Activated naive CD8-positive, alpha-beta T cell treated with anti-CD3 and anti-CD28 coated beads, Interleukin-2, amount 10 ng/mL, durations not matched to agents 7 days and 5 days (primary cell): ENCODE results near the gene UCP1. TPM values are rescaled to one million over a fixed set of nuclear protein-coding genes. Genes with fewer than 3 reads are reported as not detected.

Source experiments
- ATAC-seq: fragments of 150-1000 bp; cut with Tn5 transposase; one replicate; pipeline ENCODE4 v1.10.0; 2021; ENCODE audit warnings: low read depth, moderate library complexity
- POLR2A ChIA-PET: fragments of 350-600 bp; sonication (Branson Sonifier 250); formaldehyde crosslinking; loops from one replicate; lab custom pipeline; 2021; ENCODE audit warnings: antibody characterized with exemption; lab: Charles Lee
- DNase-seq: peaks from one replicate; pipeline ENCODE4 v3.0.0; 2021
- H3K27ac Mint-ChIP-seq: one replicate; pipeline ENCODE4 v1.8.0; 2022; ENCODE audit warnings: mild to moderate bottlenecking, mixed read lengths
- H3K27me3 Mint-ChIP-seq: one replicate; pipeline ENCODE4 v1.8.0; 2022; ENCODE audit warnings: mild to moderate bottlenecking, moderate library complexity, mixed read lengths
- H3K36me3 Mint-ChIP-seq: one replicate; pipeline ENCODE4 v1.8.0; 2021; ENCODE audit warnings: mild to moderate bottlenecking, mixed read lengths
- H3K4me1 Mint-ChIP-seq: one replicate; pipeline ENCODE4 v1.8.0; 2021; ENCODE audit warnings: mixed read lengths
- H3K4me3 Mint-ChIP-seq: one replicate; pipeline ENCODE4 v1.8.0; 2022; ENCODE audit warnings: mild to moderate bottlenecking, moderate library complexity, mixed read lengths
- H3K9me3 Mint-ChIP-seq: one replicate; pipeline ENCODE4 v1.8.0; 2021; ENCODE audit warnings: mixed read lengths
- total RNA-seq, 2 experiments: library from RNA; stranded (reverse); gene quantifications; one replicate each; pipeline ENCODE4 v1.2.3, GENCODE V29; 2021

The UCP1 gene
- not detected for total RNA-seq

- DNase-seq (peak; percentile 33), ATAC-seq (peak; percentile 33)
- POLR2A ChIA-PET = no interaction called here
- Mint-ChIP-seq H3K4me3 (peak within 1 kb of the TSS; percentile 60), H3K36me3 (no peaks in the 10 kb centered on the region), H3K27ac (no peak within 1 kb of the TSS), H3K9me3 (peaks cover 2% of the 10 kb centered on the region), H3K4me1 (peaks cover 10% of the 10 kb centered on the region), H3K27me3 (peaks cover 59% of the 10 kb centered on the region)
These were observed at the start of gene UCP1 for GRCh38 chr4:140568507-140569306. TSS of gene UCP1 (minus strand) at chr4:140568961. CDS start at chr4:140568729, 232 bp downstream.

- H3K4me1 Mint-ChIP-seq = no peaks in the 10 kb centered on the region
- no peaks in the 10 kb centered on the region for H3K9me3 Mint-ChIP-seq
- peaks cover 20% of the 10 kb centered on the region for H3K27me3 Mint-ChIP-seq
- no peak overlapping the region for H3K27ac Mint-ChIP-seq
- no peak overlapping the region for H3K4me3 Mint-ChIP-seq
- ATAC-seq = no peak
- POLR2A ChIA-PET = no interaction called here
- no peaks in the 10 kb centered on the region for H3K36me3 Mint-ChIP-seq
- no peak for DNase-seq
These were observed 48.9 kb upstream of the UCP1 start for GRCh38 chr4:140617499-140618248.

- DNase-seq (no peak), ATAC-seq (no peak)
- H3K4me3 Mint-ChIP-seq = no peak overlapping the region
- H3K9me3 Mint-ChIP-seq = no peaks in the 10 kb centered on the region
- H3K27me3 Mint-ChIP-seq = peaks cover 15% of the 10 kb centered on the region
- POLR2A ChIA-PET = no interaction called here
- no peaks in the 10 kb centered on the region for H3K36me3 Mint-ChIP-seq
- H3K4me1 Mint-ChIP-seq = no peaks in the 10 kb centered on the region
- H3K27ac Mint-ChIP-seq = no peak overlapping the region
These were observed 46.7 kb upstream of the UCP1 start for GRCh38 chr4:140615451-140615850.

GRCh38 chr4:140612357-140612756 lies 43.6 kb upstream of the UCP1 start:
- Mint-ChIP-seq H3K9me3 (no peaks in the 10 kb centered on the region), H3K4me3 (no peak overlapping the region), H3K27me3 (peaks cover 9% of the 10 kb centered on the region), H3K27ac (no peak overlapping the region), H3K36me3 (no peaks in the 10 kb centered on the region), H3K4me1 (peaks cover 3% of the 10 kb centered on the region)
- DNase-seq (no peak), ATAC-seq (no peak)
- POLR2A ChIA-PET = no interaction called here

GRCh38 chr4:140611854-140612253 lies 43.1 kb upstream of the UCP1 start:
- Mint-ChIP-seq H3K4me3 (no peak overlapping the region), H3K4me1 (peaks cover 3% of the 10 kb centered on the region), H3K27me3 (peaks cover 9% of the 10 kb centered on the region), H3K9me3 (no peaks in the 10 kb centered on the region), H3K27ac (no peak overlapping the region), H3K36me3 (no peaks in the 10 kb centered on the region)
- POLR2A ChIA-PET = no interaction called here
- no peak for DNase-seq
- ATAC-seq = no peak

- H3K4me1 Mint-ChIP-seq = peaks cover 3% of the 10 kb centered on the region
- no peak overlapping the region for H3K4me3 Mint-ChIP-seq
- H3K27ac Mint-ChIP-seq = no peak overlapping the region
- ATAC-seq (no peak), DNase-seq (no peak)
- no peaks in the 10 kb centered on the region for H3K9me3 Mint-ChIP-seq
- H3K36me3 Mint-ChIP-seq = no peaks in the 10 kb centered on the region
- H3K27me3 Mint-ChIP-seq = peaks cover 11% of the 10 kb centered on the region
- POLR2A ChIA-PET = interaction anchor here (0.7 kb wide), 1 partner anchor 282 kb away, joined by 3 read pairs; no protein-coding TSS in a partner anchor
These were observed 41.0 kb upstream of the UCP1 start for GRCh38 chr4:140609548-140610425.

GRCh38 chr4:140607852-140608251 lies 39.1 kb upstream of the UCP1 start:
- ATAC-seq (no peak), DNase-seq (no peak)
- Mint-ChIP-seq H3K27me3 (peaks cover 10% of the 10 kb centered on the region), H3K9me3 (no peaks in the 10 kb centered on the region), H3K4me1 (peaks cover 3% of the 10 kb centered on the region), H3K36me3 (no peaks in the 10 kb centered on the region), H3K27ac (no peak overlapping the region), H3K4me3 (no peak overlapping the region)
- POLR2A ChIA-PET = no interaction called here

- Mint-ChIP-seq H3K4me1 (no peaks in the 10 kb centered on the region), H3K36me3 (no peaks in the 10 kb centered on the region), H3K27ac (no peak overlapping the region), H3K27me3 (peaks cover 5% of the 10 kb centered on the region), H3K4me3 (no peak overlapping the region), H3K9me3 (no peaks in the 10 kb centered on the region)
- POLR2A ChIA-PET = no interaction called here
- DNase-seq (no peak), ATAC-seq (no peak)
These were observed 35.8 kb upstream of the UCP1 start for GRCh38 chr4:140604544-140604943.

- ATAC-seq (no peak), DNase-seq (no peak)
- no peaks in the 10 kb centered on the region for H3K36me3 Mint-ChIP-seq
- H3K9me3 Mint-ChIP-seq = no peaks in the 10 kb centered on the region
- no peaks in the 10 kb centered on the region for H3K4me1 Mint-ChIP-seq
- peaks cover 3% of the 10 kb centered on the region for H3K27me3 Mint-ChIP-seq
- no peak overlapping the region for H3K27ac Mint-ChIP-seq
- no peak overlapping the region for H3K4me3 Mint-ChIP-seq
- POLR2A ChIA-PET = no interaction called here
These were observed 34.5 kb upstream of the UCP1 start for GRCh38 chr4:140603286-140603685.

- Mint-ChIP-seq H3K27me3 (peaks cover 5% of the 10 kb centered on the region), H3K9me3 (no peaks in the 10 kb centered on the region), H3K4me1 (no peaks in the 10 kb centered on the region)
These were observed 34.0 kb upstream of the UCP1 start for GRCh38 chr4:140602714-140603113.

GRCh38 chr4:140600408-140600807 lies 31.6 kb upstream of the UCP1 start:
- POLR2A ChIA-PET = no interaction called here
- Mint-ChIP-seq H3K9me3 (no peaks in the 10 kb centered on the region), H3K27ac (no peak overlapping the region), H3K27me3 (peaks cover 5% of the 10 kb centered on the region), H3K4me3 (no peak overlapping the region), H3K36me3 (no peaks in the 10 kb centered on the region), H3K4me1 (no peaks in the 10 kb centered on the region)
- no peak for ATAC-seq
- no peak for DNase-seq

More at GRCh38 chr4:140602714-140603113, 34.0 kb upstream of the UCP1 start:
- Mint-ChIP-seq H3K27ac (no peak overlapping the region), H3K4me3 (no peak overlapping the region), H3K36me3 (no peaks in the 10 kb centered on the region)
- no peak for DNase-seq
- ATAC-seq = no peak
- POLR2A ChIA-PET = no interaction called here

- peaks cover 28% of the 10 kb centered on the region for H3K27me3 Mint-ChIP-seq
- no peaks in the 10 kb centered on the region for H3K36me3 Mint-ChIP-seq
- H3K9me3 Mint-ChIP-seq = peaks cover 1% of the 10 kb centered on the region
- DNase-seq (no peak), ATAC-seq (no peak)
- H3K4me1 Mint-ChIP-seq = no peaks in the 10 kb centered on the region
- H3K27ac Mint-ChIP-seq = no peak overlapping the region
- POLR2A ChIA-PET = no interaction called here
- no peak overlapping the region for H3K4me3 Mint-ChIP-seq
These were observed 26.3 kb upstream of the UCP1 start for GRCh38 chr4:140595065-140595464.

- no peak overlapping the region for H3K27ac Mint-ChIP-seq
- no peaks in the 10 kb centered on the region for H3K9me3 Mint-ChIP-seq
- no peaks in the 10 kb centered on the region for H3K36me3 Mint-ChIP-seq
- no peaks in the 10 kb centered on the region for H3K4me1 Mint-ChIP-seq
- ATAC-seq (no peak), DNase-seq (no peak)
- POLR2A ChIA-PET = no interaction called here
- H3K4me3 Mint-ChIP-seq = no peak overlapping the region
- peaks cover 12% of the 10 kb centered on the region for H3K27me3 Mint-ChIP-seq
These were observed 15.7 kb upstream of the UCP1 start for GRCh38 chr4:140584439-140584838.
